Esophagus muscularis mucosa (tissue), 3 donors: Measurements from ENCODE around the gene SLC25A15.

Source experiments
- CTCF ChIP-seq, 3 experiments: fragments of 200-600 bp in 2 of 3; fragments of 450-650 bp in 1 of 3; sonication (generic) in 2 of 3; IDR thresholded peaks; one replicate each; pipeline ENCODE4 v1.5.1; 2017 to 2019; ENCODE audit warnings: antibody characterized with exemption in 3 of 3, mild to moderate bottlenecking in 2 of 3, moderate library complexity in 1 of 3
- POLR2A ChIP-seq: fragments of 450-650 bp; IDR thresholded peaks from one replicate; pipeline ENCODE4 v1.6.1; 2017; ENCODE audit warnings: antibody characterized with exemption, moderate library complexity, mild to moderate bottlenecking, low read depth
- POLR2AphosphoS5 ChIP-seq, 2 donors: sonication (generic); formaldehyde crosslinking; IDR thresholded peaks; one replicate each; pipeline ENCODE4 v1.6.1; 2017; ENCODE audit warnings: antibody characterized with exemption in 2 of 2

GRCh38 chr13:40796649-40797048 is 7.2 kb downstream of the SLC25A15 start:
- TF ChIP-seq CTCF (IDR thresholded peaks at IDR 0.05) (no peak), POLR2AphosphoS5 (IDR thresholded peaks at IDR 0.05) (no peak), POLR2A (no peak)
